Uterus (tissue), 4 donors: ENCODE data around the gene AK9. TPM values are rescaled to one million over a fixed set of nuclear protein-coding genes. Genes with fewer than 3 reads are reported as not detected.

Experiments
- DNase-seq, 2 donors: peaks; one replicate each; pipeline ENCODE4 v3.0.0-alpha.2; 2019 to 2020
- H3K27ac ChIP-seq, 2 donors: fragments of 200-600 bp; sonication (generic); 1 replicate in 1 of 2; 2 replicates in 1 of 2; pipeline ENCODE4 v1.5.1; 2016 to 2018
- H3K27me3 ChIP-seq, 2 donors: fragments of 200-600 bp; sonication (generic); one replicate each; pipeline ENCODE4 v1.5.1; 2018 to 2019; ENCODE audit warnings: control low read depth in 1 of 2
- H3K36me3 ChIP-seq, 2 donors: fragments of 200-600 bp; sonication (generic); one replicate each; pipeline ENCODE4 v1.5.1; 2019; ENCODE audit warnings: control low read depth in 1 of 2
- H3K4me1 ChIP-seq, 2 donors: fragments of 200-600 bp; sonication (generic); one replicate each; pipeline ENCODE4 v1.5.1; 2018 to 2019; ENCODE audit warnings: control low read depth in 1 of 2
- H3K4me3 ChIP-seq, 2 donors: fragments of 200-600 bp; sonication (generic); 1 replicate in 1 of 2; 2 replicates in 1 of 2; pipeline ENCODE4 v1.5.1; 2018 to 2019; ENCODE audit warnings: mild to moderate bottlenecking in 1 of 2
- H3K9me3 ChIP-seq, 2 donors: fragments of 200-600 bp; sonication (generic); one replicate each; pipeline ENCODE4 v1.5.1; 2019; ENCODE audit warnings: control low read depth in 1 of 2
- POLR2A ChIP-seq, 2 donors: fragments of 450-650 bp; IDR thresholded peaks; one replicate each; pipeline ENCODE4 v1.6.1; 2016; ENCODE audit warnings: antibody characterized with exemption in 2 of 2, mild to moderate bottlenecking in 1 of 2, moderate library complexity in 1 of 2
- intact Hi-C: fragments of 100-400 bp; cut with DNase I; formaldehyde crosslinking; loops from one replicate; pipeline ENCODE4 v1.15.1; 2023; ENCODE audit warnings: low total_unique reads
- total RNA-seq, 4 donors: library from RNA; depleted of rRNA in 3 of 4; stranded (reverse); fragments of >200 nt in 3 of 4; gene quantifications; one replicate each; pipeline versions ENCODE4 v1.1.0 to v1.2.4, GENCODE V29; 2014 to 2023
- TF ChIP-seq, protein P1 (sequence below), 4 experiments: fragments of 200-600 bp in 2 of 4; fragments of 450-650 bp in 2 of 4; sonication (generic) in 2 of 4; IDR thresholded peaks; one replicate each; pipeline ENCODE4 v1.5.1; 2016 to 2019; ENCODE audit warnings: antibody characterized with exemption in 4 of 4, mild to moderate bottlenecking in 2 of 4, moderate library complexity in 1 of 4
- donor health status: DM: yes; HTN: yes; CAD: no.

AK9 gene
- total RNA-seq, 4 donors from 2014 or later: 12.3 to 27.9 (median 13.5) TPM

DNA sequence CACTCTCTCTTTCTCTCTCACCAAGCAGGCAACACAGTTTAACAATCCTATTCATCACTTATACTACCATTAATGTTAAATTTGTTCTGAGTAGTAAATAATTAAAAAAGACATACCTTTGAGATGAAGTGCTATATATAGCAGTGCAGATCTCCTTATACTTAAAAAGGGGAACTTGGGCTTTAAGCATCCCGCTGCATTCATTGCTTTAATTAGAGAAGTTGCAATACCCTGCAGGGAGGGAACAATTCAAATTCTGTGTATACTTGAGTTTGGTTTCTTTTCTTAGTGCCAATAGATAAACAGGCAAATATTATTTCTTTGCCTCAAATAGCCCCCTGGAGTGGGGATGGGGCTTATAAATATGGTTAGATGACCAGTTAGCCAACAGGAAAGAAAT lies 197.1 kb downstream of the AK9 start:
- H3K4me1 ChIP-seq: no peaks in the 10 kb centered on the region
- H3K4me3 ChIP-seq: no peak overlapping the region
- H3K27me3 ChIP-seq: no peaks in the 10 kb centered on the region
- H3K9me3 ChIP-seq: no peaks in the 10 kb centered on the region
- DNase-seq: no peak
- H3K27ac ChIP-seq: no peak overlapping the region
- intact Hi-C loops: no loop called here
- TF ChIP-seq POLR2A (IDR thresholded peaks at IDR 0.05): no peak
- TF ChIP-seq, protein P1, sequence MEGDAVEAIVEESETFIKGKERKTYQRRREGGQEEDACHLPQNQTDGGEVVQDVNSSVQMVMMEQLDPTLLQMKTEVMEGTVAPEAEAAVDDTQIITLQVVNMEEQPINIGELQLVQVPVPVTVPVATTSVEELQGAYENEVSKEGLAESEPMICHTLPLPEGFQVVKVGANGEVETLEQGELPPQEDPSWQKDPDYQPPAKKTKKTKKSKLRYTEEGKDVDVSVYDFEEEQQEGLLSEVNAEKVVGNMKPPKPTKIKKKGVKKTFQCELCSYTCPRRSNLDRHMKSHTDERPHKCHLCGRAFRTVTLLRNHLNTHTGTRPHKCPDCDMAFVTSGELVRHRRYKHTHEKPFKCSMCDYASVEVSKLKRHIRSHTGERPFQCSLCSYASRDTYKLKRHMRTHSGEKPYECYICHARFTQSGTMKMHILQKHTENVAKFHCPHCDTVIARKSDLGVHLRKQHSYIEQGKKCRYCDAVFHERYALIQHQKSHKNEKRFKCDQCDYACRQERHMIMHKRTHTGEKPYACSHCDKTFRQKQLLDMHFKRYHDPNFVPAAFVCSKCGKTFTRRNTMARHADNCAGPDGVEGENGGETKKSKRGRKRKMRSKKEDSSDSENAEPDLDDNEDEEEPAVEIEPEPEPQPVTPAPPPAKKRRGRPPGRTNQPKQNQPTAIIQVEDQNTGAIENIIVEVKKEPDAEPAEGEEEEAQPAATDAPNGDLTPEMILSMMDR (IDR thresholded peaks at IDR 0.05): no peak
- no peaks in the 10 kb centered on the region for H3K36me3 ChIP-seq

- Histone ChIP-seq H3K9me3 (no peaks in the 10 kb centered on the region), H3K4me1 (no peaks in the 10 kb centered on the region), H3K27ac (no peak overlapping the region), H3K4me3 (no peak overlapping the region), H3K27me3 (no peaks in the 10 kb centered on the region), H3K36me3 (no peaks in the 10 kb centered on the region)
- TF ChIP-seq POLR2A (IDR thresholded peaks at IDR 0.05): no peak
- TF ChIP-seq, protein P1 (IDR thresholded peaks at IDR 0.05): no peak
- DNase-seq: no peak
- intact Hi-C loops: no loop called here
These were observed 199.6 kb downstream of the AK9 start for GRCh38 chr6:109491207-109491938.

DNA sequence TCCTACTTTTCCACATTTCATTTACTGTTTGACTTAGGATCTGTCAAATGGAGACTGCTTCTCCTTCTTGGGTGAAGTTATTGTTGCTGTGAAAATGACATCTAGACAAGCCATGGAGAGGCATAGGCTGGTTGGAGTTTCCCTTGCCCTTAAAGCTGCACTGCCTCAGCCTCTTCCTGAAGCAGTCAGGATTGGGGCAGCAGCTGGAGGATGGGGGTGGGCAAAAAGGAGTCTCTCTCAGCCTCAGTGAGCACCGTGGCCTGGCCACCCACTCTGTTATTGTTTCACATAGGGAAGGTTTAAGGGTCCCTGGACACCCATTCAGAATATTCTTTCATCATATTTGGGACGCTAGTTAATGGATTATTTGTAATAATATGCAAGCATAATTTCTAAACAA lies 200.3 kb downstream of the AK9 start:
- no peak overlapping the region for H3K4me3 ChIP-seq
- intact Hi-C loops: no loop called here
- DNase-seq: no peak
- no peak for TF ChIP-seq POLR2A (IDR thresholded peaks at IDR 0.05)
- TF ChIP-seq, protein P1 (IDR thresholded peaks at IDR 0.05): no peak
- H3K27ac ChIP-seq: no peak overlapping the region
- no peaks in the 10 kb centered on the region for H3K27me3 ChIP-seq
- no peaks in the 10 kb centered on the region for H3K9me3 ChIP-seq
- no peaks in the 10 kb centered on the region for H3K36me3 ChIP-seq
- H3K4me1 ChIP-seq: no peaks in the 10 kb centered on the region

- intact Hi-C loops: no loop called here
- H3K9me3 ChIP-seq: no peaks in the 10 kb centered on the region
- H3K4me1 ChIP-seq: no peaks in the 10 kb centered on the region
- TF ChIP-seq, protein P1 (IDR thresholded peaks at IDR 0.05): no peak
- TF ChIP-seq POLR2A (IDR thresholded peaks at IDR 0.05): no peak
- DNase-seq: no peak
- no peak overlapping the region for H3K4me3 ChIP-seq
- no peaks in the 10 kb centered on the region for H3K27me3 ChIP-seq
- H3K36me3 ChIP-seq: no peaks in the 10 kb centered on the region
- H3K27ac ChIP-seq: no peak overlapping the region
These were observed 203.0 kb downstream of the AK9 start for GRCh38 chr6:109488001-109488400.

DNA sequence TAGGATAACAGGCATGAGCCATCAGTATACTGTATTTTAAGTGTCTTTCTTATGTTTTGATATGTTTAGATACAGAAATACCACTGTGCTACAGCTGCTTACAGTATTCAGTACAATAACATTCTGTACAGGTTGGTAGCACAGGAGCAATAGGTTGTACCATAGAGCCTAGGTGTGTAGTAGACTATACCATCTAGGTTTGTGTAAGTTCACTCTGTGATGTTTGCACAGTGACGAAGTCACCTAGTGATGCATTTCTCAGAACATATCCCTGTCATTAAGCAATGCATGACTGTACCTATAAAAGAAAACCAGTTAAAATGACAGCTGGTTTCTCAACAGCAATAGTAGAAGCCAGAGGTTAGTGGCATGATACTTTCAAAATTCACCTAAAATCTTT lies 204.9 kb downstream of the AK9 start:
- Histone ChIP-seq H3K27ac (no peak overlapping the region), H3K9me3 (no peaks in the 10 kb centered on the region), H3K27me3 (no peaks in the 10 kb centered on the region), H3K4me1 (peaks cover 0 to 7% of the 10 kb centered on the region in 2 donors), H3K36me3 (no peaks in the 10 kb centered on the region), H3K4me3 (no peak overlapping the region)
- TF ChIP-seq, protein P1 (IDR thresholded peaks at IDR 0.05): no peak
- TF ChIP-seq POLR2A (IDR thresholded peaks at IDR 0.05): no peak
- no peak for DNase-seq
- intact Hi-C loops: no loop called here
